Fibroblast of lung (primary cell): ENCODE results near the gene CSPG4. TPM values are rescaled to one million over a fixed set of nuclear protein-coding genes. Genes with fewer than 3 reads are reported as not detected.
"Not testable (repeated sequence)": the region's sequence is repeated elsewhere in the genome, so short reads cannot be mapped to it uniquely, and the experiment has no call there.

Source experiments
- DNase-seq, 2 donors: peaks; one replicate each; pipeline versions ENCODE4 v3.0.0 to v3.0.0-alpha.2; 2010; ENCODE audit warnings: low read depth in 2 of 2
- H2AFZ ChIP-seq: 2 replicates; pipeline ENCODE4 v1.5.1; 2012; ENCODE audit warnings: low read length, control low read depth, inconsistent platforms
- H3K27ac ChIP-seq: 2 replicates; pipeline ENCODE4 v1.5.1; 2011; ENCODE audit warnings: low read length, control low read depth; ENCODE audit not compliant: insufficient read depth
- H3K27me3 ChIP-seq: 2 replicates; pipeline ENCODE4 v1.5.1; 2011; ENCODE audit warnings: mild to moderate bottlenecking, low read length; ENCODE audit not compliant: control insufficient read depth, insufficient read depth
- H3K36me3 ChIP-seq: 2 replicates; pipeline ENCODE4 v1.5.1; 2011; ENCODE audit warnings: low read length; ENCODE audit not compliant: control insufficient read depth, insufficient read depth
- H3K4me1 ChIP-seq: 2 replicates; pipeline ENCODE4 v1.5.1; 2011; ENCODE audit warnings: low read length; ENCODE audit not compliant: control insufficient read depth, insufficient read depth; ENCODE audit errors: extremely low read depth
- H3K4me2 ChIP-seq: 2 replicates; pipeline ENCODE4 v1.5.1; 2011; ENCODE audit warnings: low read length, control low read depth; ENCODE audit not compliant: insufficient read depth; ENCODE audit errors: extremely low read depth
- H3K4me3 ChIP-seq, 4 experiments: fragments of 200-600 bp in 1 of 4; sonication (generic) in 1 of 4; replicated peaks in 1 of 4; 2 replicates each; pipeline ENCODE4 v1.5.1; 2011 to 2016; ENCODE audit warnings: low read length in 4 of 4, low read depth in 3 of 4, mild to moderate bottlenecking in 3 of 4, control low read depth in 2 of 4, inconsistent platforms in 1 of 4, mixed read lengths in 1 of 4; ENCODE audit not compliant: insufficient read depth in 1 of 4; ENCODE audit errors: control extremely low read depth in 1 of 4
- H3K79me2 ChIP-seq: 2 replicates; pipeline ENCODE4 v1.5.1; 2012; ENCODE audit warnings: mild to moderate bottlenecking, low read length, inconsistent platforms; ENCODE audit not compliant: control insufficient read depth, insufficient read depth
- H3K9ac ChIP-seq: 2 replicates; pipeline ENCODE4 v1.5.1; 2011; ENCODE audit warnings: mild to moderate bottlenecking, low read length, control low read depth; ENCODE audit not compliant: insufficient read depth
- H3K9me3 ChIP-seq: 2 replicates; pipeline ENCODE4 v1.5.1; 2012; ENCODE audit warnings: low read depth, low read length; ENCODE audit not compliant: control insufficient read depth, insufficient read depth
- H4K20me1 ChIP-seq: 2 replicates; pipeline ENCODE4 v1.5.1; 2011; ENCODE audit warnings: low read length; ENCODE audit not compliant: control insufficient read depth, insufficient read depth; ENCODE audit errors: extremely low read depth
- EZH2 ChIP-seq: IDR thresholded peaks from 2 replicates; pipeline ENCODE4 v1.5.1; 2012; ENCODE audit warnings: low read length, control low read depth, mild to moderate bottlenecking; ENCODE audit errors: missing control alignments
- polyA plus RNA-seq, 2 donors: library from polyadenylated mRNA; depleted of rRNA in 1 of 2; stranded (reverse) in 1 of 2; unstranded in 1 of 2; fragments of >200 nt; gene quantifications; 2 replicates each; pipeline ENCODE4 v1.2.1, GENCODE V29; 2011 to 2012; ENCODE audit warnings: missing spikeins in 1 of 2
- total RNA-seq: library from RNA; depleted of rRNA; stranded (reverse); fragments of >200 nt; gene quantifications from 2 replicates; pipeline ENCODE4 v1.2.1, GENCODE V29; 2014
- TF ChIP-seq, protein P1 (sequence below), 2 donors: IDR thresholded peaks in 1 of 2; conservative IDR thresholded peaks in 1 of 2; 1 replicate in 1 of 2; 2 replicates in 1 of 2; pipeline ENCODE4 v1.5.1; 2011 to 2012; ENCODE audit warnings: low read length in 2 of 2, control low read depth in 1 of 2, inconsistent platforms in 1 of 2, low read depth in 1 of 2, mild to moderate bottlenecking in 1 of 2

Gene CSPG4
- total and polyA plus RNA-seq, 2 donors (not counting 1 experiment from before 2014, with no cell fraction given), result 23.1 to 109 TPM

DNA sequence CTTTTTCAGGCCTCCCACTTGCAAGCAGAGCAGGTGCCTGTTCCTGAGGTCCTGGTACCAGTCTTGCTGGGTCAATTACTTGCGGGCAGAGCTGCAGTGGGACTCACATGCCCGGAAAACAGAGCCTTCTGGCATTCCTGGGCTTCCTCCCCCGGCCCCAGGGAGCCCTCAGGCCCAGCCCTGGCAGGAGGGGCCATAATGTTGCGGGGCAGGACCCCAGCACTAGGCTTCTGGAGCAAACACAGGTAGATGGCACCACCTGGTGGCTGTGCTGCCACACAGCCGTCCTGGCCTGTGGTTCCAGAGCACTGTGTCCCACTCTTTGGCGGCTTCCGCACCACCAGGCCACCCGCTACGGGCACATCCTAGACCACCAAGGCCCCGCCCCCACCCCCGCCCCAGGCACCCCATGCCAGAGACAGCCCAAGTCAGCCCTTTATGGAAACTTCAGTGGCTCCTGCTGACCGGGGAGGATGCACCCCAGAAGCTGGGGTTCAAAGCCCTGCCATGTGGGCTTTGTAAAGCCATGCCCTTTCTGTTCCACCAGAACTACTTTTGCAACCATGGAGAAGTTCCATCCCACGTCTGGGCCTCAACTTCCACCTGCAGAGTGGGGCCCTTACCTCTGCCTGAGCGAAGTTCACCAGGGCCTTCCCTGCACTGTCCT lies 28.9 kb downstream of the CSPG4 start:
- not testable (repeated sequence) for H2AFZ ChIP-seq, H4K20me1 ChIP-seq, H3K4me2 ChIP-seq, H3K9me3 ChIP-seq, H3K9ac ChIP-seq, H3K4me3 ChIP-seq, H3K27me3 ChIP-seq, H3K27ac ChIP-seq, H3K79me2 ChIP-seq, H3K4me1 ChIP-seq
- DNase-seq, result peak; percentile 35 to 45
- TF ChIP-seq, protein P1, sequence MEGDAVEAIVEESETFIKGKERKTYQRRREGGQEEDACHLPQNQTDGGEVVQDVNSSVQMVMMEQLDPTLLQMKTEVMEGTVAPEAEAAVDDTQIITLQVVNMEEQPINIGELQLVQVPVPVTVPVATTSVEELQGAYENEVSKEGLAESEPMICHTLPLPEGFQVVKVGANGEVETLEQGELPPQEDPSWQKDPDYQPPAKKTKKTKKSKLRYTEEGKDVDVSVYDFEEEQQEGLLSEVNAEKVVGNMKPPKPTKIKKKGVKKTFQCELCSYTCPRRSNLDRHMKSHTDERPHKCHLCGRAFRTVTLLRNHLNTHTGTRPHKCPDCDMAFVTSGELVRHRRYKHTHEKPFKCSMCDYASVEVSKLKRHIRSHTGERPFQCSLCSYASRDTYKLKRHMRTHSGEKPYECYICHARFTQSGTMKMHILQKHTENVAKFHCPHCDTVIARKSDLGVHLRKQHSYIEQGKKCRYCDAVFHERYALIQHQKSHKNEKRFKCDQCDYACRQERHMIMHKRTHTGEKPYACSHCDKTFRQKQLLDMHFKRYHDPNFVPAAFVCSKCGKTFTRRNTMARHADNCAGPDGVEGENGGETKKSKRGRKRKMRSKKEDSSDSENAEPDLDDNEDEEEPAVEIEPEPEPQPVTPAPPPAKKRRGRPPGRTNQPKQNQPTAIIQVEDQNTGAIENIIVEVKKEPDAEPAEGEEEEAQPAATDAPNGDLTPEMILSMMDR (conservative IDR thresholded peaks at IDR 0.05 in 1 of 2, IDR thresholded peaks at IDR 0.05 in 1 of 2; ENCODE audit: low read depth in 1 of 2, low read length in 2 of 2), result peak; percentile 51 to 72
- peaks cover 42% of the 10 kb centered on the region for H3K36me3 ChIP-seq

DNA sequence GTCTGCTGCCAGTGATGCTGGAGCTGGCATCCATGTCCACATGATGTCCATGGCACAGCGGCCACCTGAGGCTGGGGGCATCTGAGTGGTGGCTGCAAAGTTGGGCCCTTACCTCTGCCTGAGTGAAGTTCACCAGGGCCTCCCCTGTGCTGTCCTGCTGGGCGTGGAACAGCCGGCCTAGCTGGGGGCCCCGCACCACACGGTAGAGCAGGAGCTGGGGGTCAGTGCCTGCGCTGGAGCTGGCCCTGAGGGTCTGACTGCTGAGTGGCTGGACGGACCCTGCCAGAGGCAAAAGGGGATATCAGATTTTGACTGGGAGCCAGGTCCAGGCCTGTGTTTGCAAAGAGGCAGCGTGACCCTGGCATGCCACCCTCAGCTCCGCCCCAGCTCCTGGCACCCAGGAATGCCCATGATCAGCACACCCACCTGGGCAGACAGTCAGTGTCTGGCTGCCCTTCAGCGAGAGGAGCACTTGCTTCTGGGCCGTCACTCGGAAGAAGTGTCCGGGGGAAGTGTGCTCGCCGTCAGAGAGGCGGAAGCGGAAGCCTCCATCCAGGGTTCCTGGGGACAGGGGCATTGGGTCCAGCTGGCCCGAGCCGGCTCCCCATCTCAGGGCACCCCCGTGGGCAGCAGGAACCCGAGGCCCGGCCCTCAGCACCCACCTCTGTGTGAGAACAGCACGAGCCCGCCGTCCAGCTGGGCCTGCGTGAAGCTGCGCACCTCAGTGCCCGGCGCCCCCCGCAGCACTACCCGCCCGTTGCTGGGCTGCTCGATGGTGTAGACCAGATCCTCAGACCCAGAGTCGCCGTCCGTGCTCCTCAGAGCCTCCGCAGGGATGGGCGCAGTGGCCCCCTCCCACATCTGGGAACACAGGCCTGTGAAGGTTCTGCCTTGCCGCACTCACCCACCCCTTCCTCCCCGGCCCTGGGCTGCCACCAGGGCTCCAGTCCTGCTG lies 30.2 kb downstream of the CSPG4 start:
- Histone ChIP-seq H3K36me3 (peaks cover 32% of the 10 kb centered on the region), H3K27ac (no peak overlapping the region)
- DNase-seq, result no peak

More for the DNA sequence above, 30.2 kb downstream of the CSPG4 start:
- H3K79me2 ChIP-seq, result peaks cover under 1% of the 10 kb centered on the region
- no peak overlapping the region for H3K4me3 ChIP-seq
- H4K20me1 ChIP-seq, result no peaks in the 10 kb centered on the region
- H3K9me3 ChIP-seq, result no peaks in the 10 kb centered on the region
- H3K4me1 ChIP-seq, result no peaks in the 10 kb centered on the region
- no peak overlapping the region for H3K4me2 ChIP-seq
- H3K27me3 ChIP-seq, result no peaks in the 10 kb centered on the region
- TF ChIP-seq, protein P1 (conservative IDR thresholded peaks at IDR 0.05 in 1 of 2, IDR thresholded peaks at IDR 0.05 in 1 of 2; ENCODE audit: low read depth in 1 of 2, low read length in 2 of 2), result no peak
- TF ChIP-seq EZH2, result no peak
- H3K9ac ChIP-seq, result no peak overlapping the region
- H2AFZ ChIP-seq, result no peak overlapping the region
